Anterior cingulate cortex (tissue), 58 donors: Measurements from ENCODE around the gene FOXO6.
A peak's percentile ranks its signal among the peaks of the same experiment; 100 is the strongest.

Source experiments
- DNase-seq, 58 donors: peaks; one replicate each; lab custom pipeline; 2025; lab: John Stamatoyannopoulos, UW

The FOXO6 gene

GRCh38 chr1:41349361-41350054 lies 11.7 kb upstream of the FOXO6 start:
- DNase-seq: no peak

- DNase-seq: no peak
Measured at GRCh38 chr1:41350055-41350378, 11.2 kb upstream of the FOXO6 start.

GRCh38 chr1:41351262-41352151 lies 9.7 kb upstream of the FOXO6 start:
- no peak for DNase-seq

DNA sequence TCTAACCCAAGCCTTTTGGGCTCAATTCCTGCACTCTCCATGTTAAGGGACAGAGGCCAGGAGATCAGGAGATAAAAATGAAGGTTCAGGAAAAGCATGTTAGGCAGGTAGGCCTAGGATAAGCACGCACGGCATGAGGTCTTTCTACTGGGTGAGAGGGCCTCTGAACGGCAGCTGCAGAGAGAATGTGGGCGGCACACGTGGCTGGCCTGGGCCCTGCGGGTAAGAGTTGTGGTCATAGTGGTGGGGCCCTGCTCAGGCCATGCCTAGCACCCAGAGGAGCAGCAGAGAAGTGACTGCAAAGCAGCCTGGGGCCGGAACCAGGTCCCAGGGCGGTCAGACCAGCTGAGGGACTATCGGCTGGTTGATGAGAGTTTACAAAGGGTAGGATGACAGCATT lies 7.5 kb upstream of the FOXO6 start:
- no peak for DNase-seq

GRCh38 chr1:41354956-41355355 lies 6.3 kb upstream of the FOXO6 start:
- DNase-seq: no peak

- DNase-seq: no peak
Measured at GRCh38 chr1:41355356-41355755, 5.9 kb upstream of the FOXO6 start.

GRCh38 chr1:41355761-41356160 lies 5.5 kb upstream of the FOXO6 start:
- DNase-seq: no peak

- DNase-seq: no peak
Measured at GRCh38 chr1:41356752-41357151, 4.5 kb upstream of the FOXO6 start.

DNA sequence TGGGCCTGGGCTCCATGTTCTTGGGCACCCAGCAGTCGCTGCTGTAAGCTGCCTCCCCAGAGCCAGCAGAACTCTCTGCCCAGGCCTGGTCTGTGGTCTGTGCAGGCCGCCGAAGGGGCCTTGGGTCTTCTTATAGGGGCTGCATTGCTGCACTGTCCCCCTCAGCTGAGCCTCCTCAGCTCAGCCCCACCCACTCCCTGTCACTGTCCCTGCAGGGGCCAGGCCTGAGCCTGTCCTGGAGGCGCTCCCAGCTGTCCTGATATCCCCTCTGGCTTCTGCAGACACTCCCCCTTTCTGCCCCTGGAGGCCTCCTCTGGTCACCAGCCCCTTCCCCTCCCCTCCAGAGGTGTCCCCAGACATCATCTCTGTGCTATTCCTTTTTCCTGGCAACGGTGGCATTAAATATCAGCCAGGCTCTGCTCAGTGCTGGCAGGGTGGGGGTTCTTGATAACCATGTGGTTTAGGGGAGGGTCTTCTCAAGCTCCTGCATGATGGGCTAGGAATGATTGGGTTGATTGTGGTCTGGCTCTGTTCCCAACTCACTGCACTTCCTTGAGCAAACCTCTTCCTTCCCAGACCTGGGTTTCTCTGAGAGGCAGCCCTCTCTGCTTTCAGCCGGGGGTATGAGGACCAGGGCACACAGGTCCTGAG lies 3.7 kb upstream of the FOXO6 start:
- DNase-seq: no peak

DNA sequence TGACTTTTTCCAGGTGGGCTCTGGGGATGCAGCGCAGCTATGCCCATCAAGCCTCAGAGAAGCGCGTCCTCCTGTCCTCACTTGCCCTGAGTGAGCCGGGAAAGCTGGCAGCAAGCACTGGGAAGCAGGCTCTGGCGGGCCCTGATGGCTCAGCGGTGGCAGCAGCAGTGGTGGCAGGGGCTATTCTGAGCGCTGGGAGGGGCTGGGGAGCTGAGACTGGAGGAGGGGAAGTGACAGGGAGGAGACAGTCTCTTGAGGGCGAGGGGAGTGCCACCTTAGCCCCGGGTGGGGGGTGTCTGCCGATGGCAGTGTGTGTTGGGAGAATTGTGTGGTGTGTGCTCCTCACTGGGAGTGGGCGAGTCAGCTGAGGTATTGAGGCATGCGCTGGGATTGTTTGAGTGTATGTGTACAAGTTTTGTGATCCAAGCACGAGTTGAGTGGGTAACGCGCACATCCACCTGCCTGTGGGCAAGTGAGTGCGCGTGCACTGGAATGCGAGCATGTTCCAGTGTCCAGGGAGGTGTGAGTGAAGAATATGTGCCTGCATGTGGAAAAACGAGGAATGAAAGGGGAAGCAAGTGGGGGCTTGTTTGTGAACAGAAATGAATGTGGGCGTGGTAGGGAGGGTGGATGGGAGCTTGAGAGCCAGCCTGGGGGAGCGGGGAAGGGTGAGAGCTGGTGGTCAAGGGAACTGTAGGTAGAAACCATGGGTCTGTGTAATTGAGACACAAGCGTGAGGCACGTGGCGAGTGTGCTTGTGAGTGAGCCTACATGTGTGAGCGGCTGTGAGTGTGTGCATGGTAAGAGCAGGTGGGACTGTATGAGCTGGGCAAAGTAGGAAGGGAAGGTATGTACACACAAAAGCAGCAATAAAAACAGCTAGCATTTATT lies 2.9 kb upstream of the FOXO6 start:
- DNase-seq: peak in 1 of 58 donors; percentile 25

GRCh38 chr1:41359211-41360073 lies 1.8 kb upstream of the FOXO6 start:
- no peak for DNase-seq

DNA sequence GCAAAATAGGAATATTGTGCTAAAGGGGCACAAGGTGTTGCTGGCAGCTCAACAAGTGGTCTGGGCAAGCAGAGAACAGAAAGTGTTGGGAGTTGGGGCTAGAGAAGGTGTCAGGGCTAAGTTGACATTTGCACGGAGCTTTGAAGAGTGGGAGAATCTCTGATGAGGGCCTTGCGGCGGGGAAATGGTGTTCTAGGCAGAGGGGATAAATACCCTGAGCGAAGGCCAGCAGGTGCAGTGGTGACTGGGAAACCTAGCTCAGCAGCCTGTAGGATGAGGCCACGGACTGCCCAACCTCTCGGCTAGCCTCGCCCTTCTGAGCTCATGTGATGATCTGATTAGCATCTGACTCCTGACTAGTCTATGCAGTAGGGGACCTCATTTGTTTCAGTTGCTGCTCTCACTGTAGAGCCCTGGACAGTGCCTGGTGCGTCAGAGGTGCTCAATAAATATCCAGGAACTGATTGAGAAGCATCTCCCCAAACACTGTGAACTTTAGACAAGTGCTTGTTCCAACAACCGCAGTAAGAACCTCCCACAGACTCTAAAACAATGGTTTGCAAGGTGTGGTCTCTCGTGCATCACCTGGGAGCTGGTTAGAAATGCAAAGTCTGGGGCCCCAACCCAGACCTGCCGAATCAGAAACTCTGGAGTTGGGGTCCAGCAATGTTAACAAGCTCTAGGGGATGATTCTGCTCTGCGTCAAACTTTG lies 1.0 kb upstream of the FOXO6 start:
- DNase-seq: no peak

- peak in 3 of 58 donors; percentile 28 to 64 (median 54) for DNase-seq
Measured at GRCh38 chr1:41361495-41362356, 492 bp downstream of the FOXO6 start.

GRCh38 chr1:41362357-41362721 lies 1.1 kb downstream of the FOXO6 start:
- no peak for DNase-seq

DNA sequence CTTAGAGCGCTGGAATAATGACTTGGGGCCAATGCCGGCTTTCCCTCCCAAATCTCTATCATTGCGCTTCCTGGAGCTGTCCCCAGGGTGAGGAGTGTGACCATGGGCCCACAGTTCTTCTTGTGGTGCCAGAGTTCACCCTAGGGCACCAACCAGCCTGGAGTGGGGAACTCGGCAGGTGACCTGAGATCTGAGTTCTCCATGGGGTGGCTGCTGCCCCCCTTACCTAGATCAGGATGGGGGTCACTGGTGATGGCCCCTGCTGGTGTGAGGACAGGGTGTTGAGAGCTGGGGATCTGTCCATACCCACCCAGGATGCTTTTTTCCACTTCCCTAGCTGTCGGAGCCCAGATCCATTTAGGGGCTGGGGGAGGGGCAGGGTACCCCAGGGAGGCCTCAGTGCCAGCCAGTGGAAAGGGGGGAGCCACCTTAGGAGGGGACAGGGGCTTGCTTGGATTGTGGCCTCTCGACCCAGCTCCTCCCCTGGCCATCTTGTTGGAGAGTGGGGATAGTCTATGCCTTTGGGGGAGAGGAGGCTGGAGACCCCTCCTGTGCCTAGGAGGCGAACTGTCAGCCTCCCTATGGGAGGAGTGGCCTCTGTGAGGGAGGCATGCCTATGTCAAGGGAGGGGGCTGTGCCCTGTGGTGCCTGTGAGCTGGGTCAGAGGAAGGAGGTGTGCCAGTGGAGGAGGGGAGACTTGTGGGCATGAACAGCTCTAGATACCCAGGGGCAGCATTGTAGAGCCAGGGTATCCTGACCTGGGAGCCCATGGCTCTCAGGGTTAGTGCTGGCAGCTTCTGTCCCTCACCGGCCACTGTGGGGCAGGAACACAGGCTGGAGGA lies 1.7 kb downstream of the FOXO6 start:
- DNase-seq: no peak

DNA sequence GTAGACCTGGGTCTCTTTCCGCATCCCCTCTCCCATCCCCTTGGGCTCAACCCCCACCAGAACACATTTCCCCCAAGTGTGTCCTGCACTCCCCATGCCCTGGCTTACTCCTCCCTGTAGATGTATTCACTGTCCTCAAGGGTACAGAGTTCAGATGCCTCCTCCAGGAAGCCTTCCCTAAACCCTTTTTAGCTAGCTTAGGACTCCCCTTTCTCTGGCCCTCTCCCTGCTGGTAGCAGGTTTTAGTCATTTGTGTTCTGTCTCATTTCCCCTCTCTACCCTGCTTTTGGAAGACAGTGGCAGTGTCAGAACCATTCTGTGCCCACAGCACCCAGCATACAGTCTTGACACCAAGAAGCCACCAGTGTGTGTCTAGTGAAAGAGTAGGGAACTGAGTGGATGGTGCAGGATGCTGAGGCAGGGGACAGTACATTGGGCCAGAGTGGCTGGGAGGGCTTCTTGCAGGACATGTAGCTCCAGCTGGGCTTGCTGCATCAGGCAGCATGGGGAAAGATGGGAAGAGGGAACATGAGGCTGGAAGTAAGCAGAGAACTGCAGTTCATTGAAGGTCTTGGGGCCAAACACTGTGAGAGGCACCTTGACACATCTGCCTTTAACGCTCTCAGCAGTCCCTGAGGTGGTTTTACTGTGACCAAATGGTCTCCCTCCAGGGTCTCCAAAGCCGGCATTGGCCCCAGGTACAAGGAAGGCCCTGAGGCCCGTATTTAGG lies 2.5 kb downstream of the FOXO6 start:
- DNase-seq: no peak
